Brain microvascular endothelial cell (primary cell): ENCODE results near the gene EIF1AX.

Source experiments
- DNase-seq: peaks from one replicate; pipeline ENCODE4 v3.0.0-alpha.2; 2020
- H3K27ac ChIP-seq: fragments of 250-450 bp; sonication (Bioruptor Pico); 2 replicates; pipeline ENCODE4 v1.5.1; 2020; ENCODE audit warnings: mild to moderate bottlenecking, moderate library complexity
- H3K27me3 ChIP-seq: fragments of 250-450 bp; sonication (Bioruptor Pico); replicated peaks from 2 replicates; pipeline ENCODE4 v1.5.1; 2020; ENCODE audit warnings: mild to moderate bottlenecking
- H3K36me3 ChIP-seq: fragments of 250-450 bp; sonication (Bioruptor Pico); replicated peaks from 2 replicates; pipeline ENCODE4 v1.5.1; 2020; ENCODE audit warnings: mild to moderate bottlenecking
- H3K4me3 ChIP-seq: 2 replicates; pipeline ENCODE4 v1.5.1; 2011; ENCODE audit warnings: low read depth, mild to moderate bottlenecking, control low read depth, low read length, moderate library complexity
- in situ Hi-C: cut with HindIII; loops from 2 replicates; pipeline ENCODE4 v1.10.0; 2017; ENCODE audit warnings: low sequenced_read_pairs, low pct_ligation_motif_present
- TF ChIP-seq, protein P1 (sequence below): IDR thresholded peaks from 2 replicates; pipeline ENCODE4 v1.5.1; 2011; ENCODE audit warnings: low read depth, mild to moderate bottlenecking, moderate library complexity, low read length, control low read depth, inconsistent platforms; ENCODE audit errors: missing control alignments

Gene EIF1AX

DNA sequence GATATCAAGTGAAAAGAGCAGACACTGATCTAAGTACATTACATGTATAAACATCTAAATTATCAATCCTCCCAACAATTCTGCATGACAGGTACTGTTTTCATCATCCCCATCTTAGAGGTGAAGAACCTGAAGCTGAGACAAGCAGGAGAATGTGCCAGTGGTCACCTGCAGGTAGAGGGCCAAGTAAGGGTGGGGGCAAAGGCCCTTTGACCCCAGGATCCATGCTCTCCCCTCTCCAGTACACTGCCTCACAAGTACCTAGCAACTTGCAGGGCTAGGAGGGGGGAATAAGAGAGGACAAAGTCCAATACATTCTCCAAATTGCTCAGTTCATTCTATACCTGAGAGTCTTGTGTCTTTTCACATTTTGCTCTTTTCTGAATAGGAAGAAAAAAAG lies 16.7 kb downstream of the EIF1AX start:
- DNase-seq = no peak

GRCh38 chrX:20118065-20118824 lies 23.4 kb downstream of the EIF1AX start:
- no peaks in the 10 kb centered on the region for H3K36me3 ChIP-seq
- TF ChIP-seq, protein P1, sequence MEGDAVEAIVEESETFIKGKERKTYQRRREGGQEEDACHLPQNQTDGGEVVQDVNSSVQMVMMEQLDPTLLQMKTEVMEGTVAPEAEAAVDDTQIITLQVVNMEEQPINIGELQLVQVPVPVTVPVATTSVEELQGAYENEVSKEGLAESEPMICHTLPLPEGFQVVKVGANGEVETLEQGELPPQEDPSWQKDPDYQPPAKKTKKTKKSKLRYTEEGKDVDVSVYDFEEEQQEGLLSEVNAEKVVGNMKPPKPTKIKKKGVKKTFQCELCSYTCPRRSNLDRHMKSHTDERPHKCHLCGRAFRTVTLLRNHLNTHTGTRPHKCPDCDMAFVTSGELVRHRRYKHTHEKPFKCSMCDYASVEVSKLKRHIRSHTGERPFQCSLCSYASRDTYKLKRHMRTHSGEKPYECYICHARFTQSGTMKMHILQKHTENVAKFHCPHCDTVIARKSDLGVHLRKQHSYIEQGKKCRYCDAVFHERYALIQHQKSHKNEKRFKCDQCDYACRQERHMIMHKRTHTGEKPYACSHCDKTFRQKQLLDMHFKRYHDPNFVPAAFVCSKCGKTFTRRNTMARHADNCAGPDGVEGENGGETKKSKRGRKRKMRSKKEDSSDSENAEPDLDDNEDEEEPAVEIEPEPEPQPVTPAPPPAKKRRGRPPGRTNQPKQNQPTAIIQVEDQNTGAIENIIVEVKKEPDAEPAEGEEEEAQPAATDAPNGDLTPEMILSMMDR = no peak
- in situ Hi-C loops = no loop called here
- H3K27me3 ChIP-seq = no peaks in the 10 kb centered on the region
- no peak overlapping the region for H3K4me3 ChIP-seq
- DNase-seq = no peak
- no peak overlapping the region for H3K27ac ChIP-seq

More for the DNA sequence above, 16.7 kb downstream of the EIF1AX start:
- Histone ChIP-seq H3K4me3 (no peak overlapping the region), H3K27me3 (no peaks in the 10 kb centered on the region), H3K36me3 (peaks cover 21% of the 10 kb centered on the region), H3K27ac (no peak overlapping the region)
- in situ Hi-C loops = no loop called here
- TF ChIP-seq, protein P1 = no peak

GRCh38 chrX:20116577-20117240 lies 24.9 kb downstream of the EIF1AX start, which contains the start of gene MAP7D2:
MAP7D2 (minus strand) TSS chrX:20116907; CDS start chrX:20116879, 28 bp downstream.
- Histone ChIP-seq H3K36me3 (no peaks in the 10 kb centered on the region), H3K27me3 (no peaks in the 10 kb centered on the region), H3K27ac (no peak within 1 kb of the TSS), H3K4me3 (peak within 1 kb of the TSS; percentile 41)
- in situ Hi-C loops = no loop called here
- no peak for DNase-seq
- TF ChIP-seq, protein P1 = no peak

- TF ChIP-seq, protein P1 = no peak
- DNase-seq = no peak
- no peak overlapping the region for H3K27ac ChIP-seq
- in situ Hi-C loops = no loop called here
- no peaks in the 10 kb centered on the region for H3K36me3 ChIP-seq
- peak overlapping the region; percentile 41 for H3K4me3 ChIP-seq
- no peaks in the 10 kb centered on the region for H3K27me3 ChIP-seq
Measured at GRCh38 chrX:20116087-20116576, 25.5 kb downstream of the EIF1AX start.

GRCh38 chrX:20112022-20112774 lies 29.4 kb downstream of the EIF1AX start:
- no peak overlapping the region for H3K27ac ChIP-seq
- in situ Hi-C loops = no loop called here
- TF ChIP-seq, protein P1 = no peak
- no peaks in the 10 kb centered on the region for H3K27me3 ChIP-seq
- DNase-seq = no peak
- no peak overlapping the region for H3K4me3 ChIP-seq
- no peaks in the 10 kb centered on the region for H3K36me3 ChIP-seq
